Panc1 (cell line): Measurements from ENCODE around the gene AFDN. TPM values are rescaled to one million over a fixed set of nuclear protein-coding genes. Genes with fewer than 3 reads are reported as not detected.

Experiments
- ATAC-seq: fragments of 200-7000 bp; cut with Tn5 transposase; 2 replicates; pipeline ENCODE4 v1.9.1; 2020; ENCODE audit warnings: mild to moderate bottlenecking, moderate library complexity
- BruUV-seq: library from RNA; stranded (reverse); fragments of 400-500 nt; replicated peaks from 2 replicates; lab custom pipeline; 2021; lab: Mats Ljungman, UMichigan
- CTCF ChIA-PET: fragments of 300-600 bp; sonication (Branson Sonifier 250); formaldehyde crosslinking; loops from one replicate; lab custom pipeline; 2022; ENCODE audit warnings: antibody characterized with exemption; lab: Charles Lee
- POLR2A ChIA-PET: fragments of 300-600 bp; sonication (Branson Sonifier 250); formaldehyde crosslinking; loops from one replicate; lab custom pipeline; 2022; ENCODE audit warnings: antibody characterized with exemption; lab: Charles Lee
- DNase-seq: peaks from one replicate; pipeline ENCODE4 v3.0.0-alpha.2; 2010; ENCODE audit warnings: low read depth, low spot score
- H3K27ac ChIP-seq: 2 replicates; pipeline ENCODE4 v1.5.1; 2011; ENCODE audit warnings: mild to moderate bottlenecking, low read length, inconsistent platforms
- H3K27me3 ChIP-seq: fragments of 200-500 bp; sonication (Bioruptor generic); 2 replicates; pipeline ENCODE4 v1.6.0; 2014; ENCODE audit warnings: low read length, inconsistent platforms; ENCODE audit not compliant: control insufficient read depth, insufficient read depth
- H3K36me3 ChIP-seq: fragments of 200-500 bp; sonication (Bioruptor generic); 2 replicates; pipeline ENCODE4 v1.5.1; 2014; ENCODE audit warnings: inconsistent platforms, mild to moderate bottlenecking, low read length, moderate library complexity; ENCODE audit not compliant: control insufficient read depth, insufficient read depth
- H3K4me1 ChIP-seq: 2 replicates; pipeline ENCODE4 v1.5.1; 2011; ENCODE audit warnings: inconsistent platforms, mild to moderate bottlenecking, low read length, moderate library complexity; ENCODE audit not compliant: control insufficient read depth, insufficient read depth
- H3K4me3 ChIP-seq, 2 experiments: 2 replicates each; pipeline ENCODE4 v1.5.1; 2011 to 2012; ENCODE audit warnings: low read depth in 2 of 2, low read length in 2 of 2, mild to moderate bottlenecking in 2 of 2, inconsistent platforms in 1 of 2, moderate library complexity in 1 of 2
- H3K9me3 ChIP-seq: fragments of 200-500 bp; sonication (Bioruptor generic); 2 replicates; pipeline ENCODE4 v1.5.1; 2014; ENCODE audit warnings: low read depth, mild to moderate bottlenecking, inconsistent platforms, low read length, moderate library complexity; ENCODE audit not compliant: control insufficient read depth, insufficient read depth
- CTCF ChIP-seq: fragments of 450-650 bp; IDR thresholded peaks from 2 replicates; pipeline ENCODE4 v1.5.1; 2017; ENCODE audit warnings: mild to moderate bottlenecking
- POLR2AphosphoS5 ChIP-seq: IDR thresholded peaks from 2 replicates; pipeline ENCODE4 v1.6.1; 2012; ENCODE audit warnings: mild to moderate bottlenecking, low read depth, low read length, moderate library complexity
- SIN3A ChIP-seq: IDR thresholded peaks from 2 replicates; pipeline ENCODE4 v1.6.1; 2012; ENCODE audit warnings: low read depth, mild to moderate bottlenecking, low read length, moderate library complexity, borderline replicate concordance; ENCODE audit not compliant: insufficient read depth
- TCF7L2 ChIP-seq: IDR thresholded peaks from 2 replicates; pipeline ENCODE4 v1.6.1; 2011; ENCODE audit warnings: mild to moderate bottlenecking, low read depth, low read length, inconsistent platforms
- in situ Hi-C: cut with HindIII; loops from 2 replicates; pipeline ENCODE4 v1.10.0; 2016; ENCODE audit warnings: low sequenced_read_pairs, low pct_unique_long_range_greater_than_20kb
- intact Hi-C: fragments of 100-400 bp; cut with micrococcal nuclease; formaldehyde crosslinking; loops from one replicate; pipeline ENCODE4 v1.10.0; 2022; ENCODE audit not compliant: unreplicated experiment
- total RNA-seq: library from RNA; stranded (reverse); gene quantifications from one replicate; pipeline ENCODE4 v1.2.1, GENCODE V29; 2021; ENCODE audit not compliant: unreplicated experiment
- TF ChIP-seq, protein P1 (sequence below), 2 experiments: IDR thresholded peaks; 2 replicates each; pipeline ENCODE4 v1.6.1; 2011 to 2012; ENCODE audit warnings: low read depth in 2 of 2, control low read depth in 1 of 2, low read length in 1 of 2, mild to moderate bottlenecking in 1 of 2, moderate library complexity in 1 of 2; ENCODE audit not compliant: insufficient read depth in 1 of 2

The AFDN gene
- total RNA-seq, 1 experiment from 2014 or later: 143 TPM

- ChIA-PET POLR2A (no interaction called here), CTCF (no interaction called here)
- TF ChIP-seq TCF7L2: no peak
- TF ChIP-seq, protein P1, sequence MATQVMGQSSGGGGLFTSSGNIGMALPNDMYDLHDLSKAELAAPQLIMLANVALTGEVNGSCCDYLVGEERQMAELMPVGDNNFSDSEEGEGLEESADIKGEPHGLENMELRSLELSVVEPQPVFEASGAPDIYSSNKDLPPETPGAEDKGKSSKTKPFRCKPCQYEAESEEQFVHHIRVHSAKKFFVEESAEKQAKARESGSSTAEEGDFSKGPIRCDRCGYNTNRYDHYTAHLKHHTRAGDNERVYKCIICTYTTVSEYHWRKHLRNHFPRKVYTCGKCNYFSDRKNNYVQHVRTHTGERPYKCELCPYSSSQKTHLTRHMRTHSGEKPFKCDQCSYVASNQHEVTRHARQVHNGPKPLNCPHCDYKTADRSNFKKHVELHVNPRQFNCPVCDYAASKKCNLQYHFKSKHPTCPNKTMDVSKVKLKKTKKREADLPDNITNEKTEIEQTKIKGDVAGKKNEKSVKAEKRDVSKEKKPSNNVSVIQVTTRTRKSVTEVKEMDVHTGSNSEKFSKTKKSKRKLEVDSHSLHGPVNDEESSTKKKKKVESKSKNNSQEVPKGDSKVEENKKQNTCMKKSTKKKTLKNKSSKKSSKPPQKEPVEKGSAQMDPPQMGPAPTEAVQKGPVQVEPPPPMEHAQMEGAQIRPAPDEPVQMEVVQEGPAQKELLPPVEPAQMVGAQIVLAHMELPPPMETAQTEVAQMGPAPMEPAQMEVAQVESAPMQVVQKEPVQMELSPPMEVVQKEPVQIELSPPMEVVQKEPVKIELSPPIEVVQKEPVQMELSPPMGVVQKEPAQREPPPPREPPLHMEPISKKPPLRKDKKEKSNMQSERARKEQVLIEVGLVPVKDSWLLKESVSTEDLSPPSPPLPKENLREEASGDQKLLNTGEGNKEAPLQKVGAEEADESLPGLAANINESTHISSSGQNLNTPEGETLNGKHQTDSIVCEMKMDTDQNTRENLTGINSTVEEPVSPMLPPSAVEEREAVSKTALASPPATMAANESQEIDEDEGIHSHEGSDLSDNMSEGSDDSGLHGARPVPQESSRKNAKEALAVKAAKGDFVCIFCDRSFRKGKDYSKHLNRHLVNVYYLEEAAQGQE (IDR thresholded peaks at IDR 0.05; ENCODE audit: insufficient read depth in 1 of 2, low read depth in 2 of 2, low read length in 1 of 2): no peak
- TF ChIP-seq CTCF: no peak
- TF ChIP-seq SIN3A: no peak
- no peak for TF ChIP-seq POLR2AphosphoS5
- intact Hi-C loops (no loop called here), in situ Hi-C loops (no loop called here)
- DNase-seq (no peak), ATAC-seq (peak; percentile 40; the same call in 1 of the 2 replicates)
- Histone ChIP-seq H3K27ac (no peak overlapping the region), H3K4me3 (no peak overlapping the region), H3K9me3 (no peaks in the 10 kb centered on the region), H3K36me3 (no peaks in the 10 kb centered on the region), H3K4me1 (no peaks in the 10 kb centered on the region), H3K27me3 (no peaks in the 10 kb centered on the region)
- no TSS peak for BruUV-seq
Measured at GRCh38 chr6:167795874-167796191, 30.9 kb upstream of the AFDN start.

- DNase-seq (no peak), ATAC-seq (peak; percentile 65; the same call in 1 of the 2 replicates)
- Histone ChIP-seq H3K9me3 (no peaks in the 10 kb centered on the region), H3K4me3 (no peak overlapping the region), H3K4me1 (no peaks in the 10 kb centered on the region), H3K27ac (no peak overlapping the region), H3K27me3 (no peaks in the 10 kb centered on the region), H3K36me3 (no peaks in the 10 kb centered on the region)
- CTCF ChIA-PET: no interaction called here
- BruUV-seq: no TSS peak
- POLR2A ChIA-PET: interaction anchor here (0.5 kb wide), 1 partner anchor 787 kb away, joined by 10 read pairs; no protein-coding TSS in a partner anchor
- in situ Hi-C loops: no loop called here
- intact Hi-C loops: no loop called here
- TF ChIP-seq TCF7L2 (no peak), POLR2AphosphoS5 (no peak)
Measured at GRCh38 chr6:167796192-167796981, 30.3 kb upstream of the AFDN start.

DNA sequence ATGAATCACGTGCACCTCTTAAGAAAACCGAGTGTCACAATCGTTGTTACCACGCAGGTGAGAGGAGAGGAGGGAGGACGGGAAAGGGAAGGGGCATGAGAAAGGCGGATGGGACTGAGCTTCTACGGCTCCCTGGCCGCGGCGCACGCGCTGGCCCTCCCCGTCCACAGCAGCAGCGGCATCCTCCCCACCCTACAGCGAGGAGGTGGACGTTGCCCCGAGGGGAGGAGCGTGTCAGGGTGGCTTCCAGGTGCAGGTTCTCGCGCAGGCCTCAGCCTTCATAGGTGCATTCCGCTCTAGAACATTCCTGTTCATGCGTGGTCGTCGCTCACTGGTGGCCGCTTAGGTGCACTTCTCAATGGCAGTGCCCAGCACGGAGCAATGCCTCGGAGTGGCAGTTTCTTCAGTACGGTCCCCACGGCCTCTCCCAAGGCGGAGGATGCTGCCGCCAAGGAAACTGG is 29.7 kb upstream of the AFDN start:
- Histone ChIP-seq H3K27ac (no peak overlapping the region), H3K9me3 (no peaks in the 10 kb centered on the region), H3K36me3 (no peaks in the 10 kb centered on the region), H3K27me3 (no peaks in the 10 kb centered on the region), H3K4me3 (no peak overlapping the region), H3K4me1 (no peaks in the 10 kb centered on the region)
- intact Hi-C loops: no loop called here
- CTCF ChIA-PET: no interaction called here
- no TSS peak for BruUV-seq
- TF ChIP-seq POLR2AphosphoS5 (no peak), SIN3A (no peak), CTCF (no peak), TCF7L2 (no peak)
- TF ChIP-seq, protein P1 (IDR thresholded peaks at IDR 0.05; ENCODE audit: insufficient read depth in 1 of 2, low read depth in 2 of 2, low read length in 1 of 2): no peak
- POLR2A ChIA-PET: interaction anchor here (0.5 kb wide), 1 partner anchor 786 kb away, joined by 10 read pairs; no protein-coding TSS in a partner anchor
- in situ Hi-C loops: no loop called here
- ATAC-seq (no peak), DNase-seq (no peak)
